H1 (cell line): ENCODE data around the gene CPEB3. TPM values are rescaled to one million over a fixed set of nuclear protein-coding genes. Genes with fewer than 3 reads are reported as not detected.

Source experiments
- CTCF ChIA-PET: fragments of 300-600 bp; sonication (Branson Sonifier 250); formaldehyde crosslinking; loops from one replicate; lab custom pipeline; 2021; ENCODE audit not compliant: partially characterized antibody; lab: Charles Lee
- POLR2A ChIA-PET: fragments of 300-600 bp; sonication (Branson Sonifier 250); formaldehyde crosslinking; loops from one replicate; lab custom pipeline; 2021; ENCODE audit warnings: inconsistent platforms; ENCODE audit not compliant: partially characterized antibody; lab: Charles Lee
- DNase-seq, 2 experiments: peaks; one replicate each; pipeline versions ENCODE4 v3.0.0 to v3.0.0-alpha.2; 2010 to 2022; ENCODE audit warnings: low spot score in 2 of 2, low read depth in 1 of 2, mixed read lengths in 1 of 2
- FAIRE-seq: peaks from 2 replicates; lab custom pipeline; 2011; peaks lifted over from hg19 to GRCh38; lab: Jason Lieb, UNC
- H2AFZ ChIP-seq: 2 replicates; pipeline ENCODE4 v1.8.1; 2012; ENCODE audit warnings: low read length, inconsistent platforms
- H2AK5ac ChIP-seq: 2 replicates; pipeline ENCODE4 v1.6.1; 2013; ENCODE audit warnings: low read depth, low read length
- H2BK120ac ChIP-seq: replicated peaks from 2 replicates; pipeline ENCODE3; 2013; ENCODE audit warnings: low read depth, low read length, inconsistent platforms
- H2BK12ac ChIP-seq: 2 replicates; pipeline ENCODE4 v1.6.1; 2013; ENCODE audit warnings: low read depth, low read length
- H2BK15ac ChIP-seq: 2 replicates; pipeline ENCODE4 v1.6.1; 2013; ENCODE audit warnings: low read length
- H2BK20ac ChIP-seq: 2 replicates; pipeline ENCODE4 v1.6.1; 2013; ENCODE audit warnings: low read length
- H2BK5ac ChIP-seq: 2 replicates; pipeline ENCODE4 v1.6.1; 2013; ENCODE audit warnings: low read depth, low read length
- H3K14ac ChIP-seq: 2 replicates; pipeline ENCODE4 v1.6.1; 2013; ENCODE audit warnings: inconsistent platforms; ENCODE audit not compliant: insufficient read length
- H3K18ac ChIP-seq: 2 replicates; pipeline ENCODE4 v1.6.1; 2013; ENCODE audit warnings: low read length; ENCODE audit errors: extremely low read depth
- H3K23ac ChIP-seq: 2 replicates; pipeline ENCODE4 v1.6.1; 2013; ENCODE audit warnings: inconsistent platforms; ENCODE audit not compliant: insufficient read length
- H3K23me2 ChIP-seq: 2 replicates; pipeline ENCODE4 v1.6.1; 2013; ENCODE audit warnings: low read depth, low read length
- H3K27ac ChIP-seq: 2 replicates; pipeline ENCODE4 v1.6.1; 2011; ENCODE audit warnings: low read depth, low read length, inconsistent platforms
- H3K27me3 ChIP-seq, 4 experiments: replicated peaks in 1 of 4; 1 replicate in 1 of 4; 2 replicates in 3 of 4; pipeline versions ENCODE4 v1.6.1 to v1.8.1; 2011 to 2013; ENCODE audit warnings: low read length in 3 of 4, mild to moderate bottlenecking in 3 of 4, inconsistent platforms in 2 of 4, mixed read lengths in 2 of 4, moderate library complexity in 1 of 4; ENCODE audit not compliant: control insufficient read depth in 3 of 4, insufficient read depth in 3 of 4; ENCODE audit errors: extremely low read depth in 1 of 4
- H3K36me3 ChIP-seq, 4 experiments: 2 replicates each; pipeline versions ENCODE4 v1.6.1 to v1.8.1; 2011 to 2013; ENCODE audit warnings: mild to moderate bottlenecking in 4 of 4, low read length in 3 of 4, moderate library complexity in 2 of 4, control low read depth in 1 of 4, inconsistent platforms in 1 of 4; ENCODE audit not compliant: insufficient read depth in 4 of 4, control insufficient read depth in 2 of 4
- H3K4ac ChIP-seq: replicated peaks from 2 replicates; pipeline ENCODE3; 2013; ENCODE audit warnings: low read length, low read depth, mixed read lengths, inconsistent platforms; ENCODE audit not compliant: insufficient read length
- H3K4me1 ChIP-seq, 4 experiments: replicated peaks in 1 of 4; 1 replicate in 1 of 4; 2 replicates in 3 of 4; pipeline versions ENCODE4 v1.6.1 to v1.8.1; 2011 to 2013; ENCODE audit warnings: low read length in 3 of 4, inconsistent platforms in 2 of 4, mixed read lengths in 1 of 4; ENCODE audit not compliant: insufficient read depth in 4 of 4, control insufficient read depth in 3 of 4
- H3K4me2 ChIP-seq, 2 experiments: 2 replicates each; pipeline versions ENCODE4 v1.6.1 to v1.8.1; 2011 to 2013; ENCODE audit warnings: low read depth in 2 of 2, low read length in 2 of 2, control low read depth in 1 of 2, inconsistent platforms in 1 of 2, mild to moderate bottlenecking in 1 of 2; ENCODE audit not compliant: insufficient read depth in 1 of 2
- H3K4me3 ChIP-seq, 4 experiments: fragments of 200-600, 300-600 bp in 1 of 4; sonication (generic), shearing (Covaris generic), sonication (Bioruptor Twin) in 1 of 4; 2 replicates each; pipeline versions ENCODE4 v1.5.1 to v1.8.1; 2011 to 2016; ENCODE audit warnings: low read length in 4 of 4, low read depth in 3 of 4, control low read depth in 2 of 4, inconsistent platforms in 2 of 4, mild to moderate bottlenecking in 2 of 4, mixed read lengths in 1 of 4, moderate library complexity in 1 of 4; ENCODE audit not compliant: insufficient read depth in 2 of 4; ENCODE audit errors: extremely low read depth in 1 of 4
- H3K56ac ChIP-seq: replicated peaks from 2 replicates; pipeline ENCODE3; 2013; ENCODE audit warnings: low read depth, mild to moderate bottlenecking, mixed read lengths, low read length, inconsistent platforms; ENCODE audit not compliant: insufficient read length
- H3K79me1 ChIP-seq: 2 replicates; pipeline ENCODE4 v1.6.1; 2013; ENCODE audit warnings: low read depth, low read length, control low read depth
- H3K79me2 ChIP-seq, 2 experiments: 2 replicates each; pipeline versions ENCODE4 v1.6.1 to v1.8.1; 2012 to 2013; ENCODE audit warnings: low read length in 2 of 2, mild to moderate bottlenecking in 2 of 2, inconsistent platforms in 1 of 2; ENCODE audit not compliant: insufficient read depth in 2 of 2, control insufficient read depth in 1 of 2
- H3K9ac ChIP-seq, 4 experiments: replicated peaks in 1 of 4; 1 replicate in 1 of 4; 2 replicates in 3 of 4; pipeline versions ENCODE4 v1.6.1 to v1.8.1; 2011 to 2013; ENCODE audit warnings: low read depth in 3 of 4, low read length in 3 of 4, control low read depth in 2 of 4, mild to moderate bottlenecking in 2 of 4, moderate library complexity in 2 of 4, inconsistent platforms in 1 of 4; ENCODE audit errors: extremely low read depth in 1 of 4
- H3K9me3 ChIP-seq, 2 experiments: 2 replicates each; pipeline versions ENCODE4 v1.6.1 to v1.8.1; 2012 to 2013; ENCODE audit warnings: mild to moderate bottlenecking in 2 of 2, moderate library complexity in 2 of 2, control low read depth in 1 of 2, inconsistent platforms in 1 of 2, low read depth in 1 of 2, low read length in 1 of 2, mixed read lengths in 1 of 2; ENCODE audit not compliant: insufficient read depth in 2 of 2
- H4K20me1 ChIP-seq, 2 experiments: replicated peaks in 1 of 2; 2 replicates each; pipeline versions ENCODE3 to v1.8.1; 2011 to 2013; ENCODE audit warnings: inconsistent platforms in 2 of 2, low read length in 2 of 2, mild to moderate bottlenecking in 1 of 2; ENCODE audit not compliant: insufficient read depth in 2 of 2, control insufficient read depth in 1 of 2
- H4K5ac ChIP-seq: 2 replicates; pipeline ENCODE4 v1.6.1; 2013; ENCODE audit warnings: low read length, low read depth, mixed read lengths, inconsistent platforms; ENCODE audit not compliant: insufficient read length
- H4K8ac ChIP-seq: 2 replicates; pipeline ENCODE4 v1.8.0; 2013; ENCODE audit warnings: mild to moderate bottlenecking, moderate library complexity, low read length, inconsistent platforms; ENCODE audit not compliant: insufficient read depth; ENCODE audit errors: extremely low read depth
- H4K91ac ChIP-seq: replicated peaks from 2 replicates; pipeline ENCODE3; 2013; ENCODE audit warnings: low read length, mixed read lengths, inconsistent platforms; ENCODE audit not compliant: insufficient read length
- BRCA1 ChIP-seq: IDR thresholded peaks from 2 replicates; pipeline ENCODE4 v1.6.1; 2012; ENCODE audit warnings: low read depth, low read length, improper control_type of control experiment
- CBX5 ChIP-seq: fragments of 300-800, 300-1000 bp; sonication (generic); IDR thresholded peaks from 2 replicates; pipeline ENCODE4 v1.7.1; 2016; ENCODE audit warnings: antibody characterized with exemption, low read length, low read depth
- PHF8 ChIP-seq: fragments of 200-600 bp; sonication (generic); conservative IDR thresholded peaks from 2 replicates; pipeline ENCODE4 v1.7.1; 2012; ENCODE audit warnings: low read depth, mild to moderate bottlenecking, inconsistent platforms, low read length, moderate library complexity
- WGBS, 2 experiments: shearing (Covaris generic) in 1 of 2; methylation state at CpG; one replicate each; pipeline versions ENCODE4 v1.1.6 to v1.1.7; 2013 to 2015; ENCODE audit warnings: low lambda C conversion rate in 2 of 2, mixed read lengths in 2 of 2, inconsistent platforms in 1 of 2, low coverage in 1 of 2, missing lambda C conversion rate in 1 of 2; ENCODE audit not compliant: insufficient replicate concordance in 2 of 2, insufficient coverage in 1 of 2, insufficient read length in 1 of 2; ENCODE audit errors: extremely low coverage in 1 of 2, missing lambda C conversion rate in 1 of 2; 5-methylcytosine and 5-hydroxymethylcytosine counted together
- polyA plus RNA-seq, 7 experiments: library from polyadenylated mRNA; depleted of rRNA in 3 of 7; stranded (reverse) in 5 of 7; unstranded in 2 of 7; fragments of >200 nt in 5 of 7; fragments of 200-250 nt in 2 of 7; gene quantifications; 1 replicate in 5 of 7; 2 replicates in 1 of 7; 4 replicates in 1 of 7; pipeline versions ENCODE4 v1.2.1 to v1.2.3, GENCODE V29; 2011 to 2013; ENCODE audit warnings: missing spikeins in 2 of 7, mixed read lengths in 2 of 7
- total RNA-seq: library from RNA; stranded (reverse); fragmentation: NEBNext Ultra II Directional; extraction: Animal tissue kit (Norgen Biotek cat#: 25700); gene quantifications from 2 replicates; pipeline ENCODE4 v1.2.1, GENCODE V29; 2021
- TF ChIP-seq, protein P1 (sequence below): IDR thresholded peaks from 2 replicates; pipeline ENCODE4 v1.6.1; 2012; ENCODE audit warnings: inconsistent platforms
- TF ChIP-seq, protein P2 (sequence below): IDR thresholded peaks from 2 replicates; pipeline ENCODE4 v1.6.1; 2011; ENCODE audit warnings: low read length, improper control_type of control experiment

Gene CPEB3
- total and polyA plus RNA-seq, 2 of the 8 experiments (the other 6 are each of a cell fraction or from before 2014, with no cell fraction given), result 0.39 to 1.7 TPM

DNA sequence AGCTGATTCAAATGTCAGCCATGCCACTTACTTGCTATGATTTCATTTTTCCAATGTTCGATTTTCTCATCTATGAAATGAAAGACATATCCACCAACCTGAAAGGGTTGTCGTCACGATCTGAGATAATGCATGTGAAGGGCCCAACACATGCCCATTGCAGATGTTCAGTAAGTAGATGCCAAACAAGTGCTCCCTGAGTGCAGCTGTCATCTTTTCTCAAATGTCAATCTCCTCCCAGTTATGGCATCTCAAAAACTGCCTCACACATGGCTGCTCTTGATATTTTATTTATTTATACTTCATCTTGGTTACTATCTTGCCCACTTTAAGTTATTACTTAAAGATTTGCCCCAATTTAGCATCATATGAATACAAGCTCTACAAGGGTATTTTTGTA, 16.8 kb downstream of the CPEB3 start:
- H3K27me3 ChIP-seq, result no peaks in the 10 kb centered on the region
- ChIA-PET CTCF (interaction anchor here (1.1 to 2.7 kb wide), 5 partner anchors 11 to 160 kb away, joined by 3 to 11 read pairs (median 4); partner anchors contain the start of genes CPEB3 and MARCHF5), POLR2A (no interaction called here)
- H2BK5ac ChIP-seq, result no peak overlapping the region
- no peak overlapping the region for H3K27ac ChIP-seq
- H3K23me2 ChIP-seq, result no peaks in the 10 kb centered on the region
- WGBS, 2 experiments, result 91% methylated on average over 3 of the region's 3 CpGs; no CpG with 5 or more reads in 1 of the 2 experiments
- H2BK20ac ChIP-seq, result no peak overlapping the region
- no peak overlapping the region for H4K5ac ChIP-seq
- H2BK12ac ChIP-seq, result no peak overlapping the region
- H4K8ac ChIP-seq, result no peak overlapping the region
- H4K20me1 ChIP-seq, result no peaks in the 10 kb centered on the region
- H3K9me3 ChIP-seq, result no peaks in the 10 kb centered on the region; a peak in 1 of 4 replicates
- no peak overlapping the region for H3K4ac ChIP-seq
- H4K91ac ChIP-seq, result no peak overlapping the region
- H3K79me1 ChIP-seq, result no peaks in the 10 kb centered on the region
- TF ChIP-seq, protein P1, sequence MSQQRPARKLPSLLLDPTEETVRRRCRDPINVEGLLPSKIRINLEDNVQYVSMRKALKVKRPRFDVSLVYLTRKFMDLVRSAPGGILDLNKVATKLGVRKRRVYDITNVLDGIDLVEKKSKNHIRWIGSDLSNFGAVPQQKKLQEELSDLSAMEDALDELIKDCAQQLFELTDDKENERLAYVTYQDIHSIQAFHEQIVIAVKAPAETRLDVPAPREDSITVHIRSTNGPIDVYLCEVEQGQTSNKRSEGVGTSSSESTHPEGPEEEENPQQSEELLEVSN, result no peak
- TF ChIP-seq, protein P2, sequence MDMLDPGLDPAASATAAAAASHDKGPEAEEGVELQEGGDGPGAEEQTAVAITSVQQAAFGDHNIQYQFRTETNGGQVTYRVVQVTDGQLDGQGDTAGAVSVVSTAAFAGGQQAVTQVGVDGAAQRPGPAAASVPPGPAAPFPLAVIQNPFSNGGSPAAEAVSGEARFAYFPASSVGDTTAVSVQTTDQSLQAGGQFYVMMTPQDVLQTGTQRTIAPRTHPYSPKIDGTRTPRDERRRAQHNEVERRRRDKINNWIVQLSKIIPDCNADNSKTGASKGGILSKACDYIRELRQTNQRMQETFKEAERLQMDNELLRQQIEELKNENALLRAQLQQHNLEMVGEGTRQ, result no peak
- no peak for TF ChIP-seq CBX5
- no peak for TF ChIP-seq BRCA1
- no peak for TF ChIP-seq PHF8
- no peak overlapping the region for H2BK15ac ChIP-seq
- H3K18ac ChIP-seq, result no peak overlapping the region
- no peak overlapping the region for H3K4me3 ChIP-seq
- no peak overlapping the region for H3K14ac ChIP-seq
- H2AFZ ChIP-seq, result no peak overlapping the region
- H3K23ac ChIP-seq, result no peak overlapping the region
- no peak overlapping the region for H2AK5ac ChIP-seq
- no peaks in the 10 kb centered on the region for H3K36me3 ChIP-seq
- no peaks in the 10 kb centered on the region for H3K79me2 ChIP-seq
- FAIRE-seq (no peak), DNase-seq (no peak)
- H3K56ac ChIP-seq, result no peak overlapping the region
- H2BK120ac ChIP-seq, result no peak overlapping the region
- no peak overlapping the region for H3K9ac ChIP-seq
- H3K4me1 ChIP-seq, result no peaks in the 10 kb centered on the region
- no peak overlapping the region for H3K4me2 ChIP-seq
